PC-3 (cell line): ENCODE results near the gene SLC44A2.

Source experiments
- CTCF ChIP-seq: fragments of 300-600 bp; sonication (generic); conservative IDR thresholded peaks from 2 replicates; pipeline ENCODE4 v1.5.1; 2017; ENCODE audit warnings: antibody characterized with exemption, low read depth, mild to moderate bottlenecking, low read length
- EZH2 ChIP-seq: fragments of 300-600 bp; sonication (generic); IDR thresholded peaks from one replicate; pipeline ENCODE4 v1.6.1; 2017; ENCODE audit warnings: antibody characterized with exemption, mild to moderate bottlenecking, low read length; ENCODE audit not compliant: unreplicated experiment

- no peak for TF ChIP-seq CTCF
- TF ChIP-seq EZH2, result no peak
Measured at GRCh38 chr19:10654610-10655456, 29.5 kb downstream of the SLC44A2 start.
